OCI-LY3 (cell line): ENCODE data around the gene F10.

Source experiments
- CTCF ChIP-seq: fragments of 200-600, 300-600 bp; sonication (generic); IDR thresholded peaks from 2 replicates; pipeline ENCODE4 v1.5.1; 2014; ENCODE audit warnings: antibody characterized with exemption, low read length, low read depth
- EZH2phosphoT487 ChIP-seq: fragments of 200-600 bp; shearing (Covaris generic); IDR thresholded peaks from 2 replicates; pipeline ENCODE4 v1.6.1; 2018; ENCODE audit warnings: antibody characterized with exemption, mixed run types, low read depth

GRCh38 chr13:113124211-113124970, 1.8 kb downstream of the F10 start:
- TF ChIP-seq CTCF (no peak), EZH2phosphoT487 (no peak)
